ENCODE measurements around the gene ABCD1. TPM values are rescaled to one million over a fixed set of nuclear protein-coding genes. Genes with fewer than 3 reads are reported as not detected.
A peak's percentile ranks its signal among the peaks of the same experiment; 100 is the strongest.
"Not testable (repeated sequence)": the region's sequence is repeated elsewhere in the genome, so short reads cannot be mapped to it uniquely, and the experiment has no call there.

The ABCD1 gene
- total RNA-seq, 1 donor from 2014 or later, result 19.7 TPM

GRCh38 chrX:153726286-153727122, 1.8 kb downstream of the ABCD1 start:
- Mint-ChIP-seq H3K27ac (ENCODE audit: unreplicated experiment) (peak overlapping the region; percentile 77), H3K9me3 (ENCODE audit: unreplicated experiment) (peaks cover 9% of the 10 kb centered on the region), H3K27me3 (ENCODE audit: unreplicated experiment) (no peaks in the 10 kb centered on the region), H3K36me3 (ENCODE audit: unreplicated experiment) (peaks cover 12% of the 10 kb centered on the region), H3K4me3 (ENCODE audit: unreplicated experiment) (peak overlapping the region; percentile 58), H3K4me1 (ENCODE audit: unreplicated experiment) (peaks cover 34% of the 10 kb centered on the region)
- no peak for TF ChIP-seq CTCF (IDR thresholded peaks at IDR 0.05)
- DNase-seq (ENCODE audit: extremely low spot score, unreplicated experiment), result no peak

GRCh38 chrX:153727123-153727931, 2.7 kb downstream of the ABCD1 start:
- H3K27ac Mint-ChIP-seq (ENCODE audit: unreplicated experiment), result peak overlapping the region; percentile 77
- H3K4me1 Mint-ChIP-seq (ENCODE audit: unreplicated experiment), result peaks cover 29% of the 10 kb centered on the region
- H3K4me3 Mint-ChIP-seq (ENCODE audit: unreplicated experiment), result peak overlapping the region; percentile 58
- H3K36me3 Mint-ChIP-seq (ENCODE audit: unreplicated experiment), result peaks cover 14% of the 10 kb centered on the region
- H3K9me3 Mint-ChIP-seq (ENCODE audit: unreplicated experiment), result peaks cover 9% of the 10 kb centered on the region
- DNase-seq (ENCODE audit: extremely low spot score, unreplicated experiment), result no peak
- no peak for TF ChIP-seq CTCF (IDR thresholded peaks at IDR 0.05)
- no peaks in the 10 kb centered on the region for H3K27me3 Mint-ChIP-seq (ENCODE audit: unreplicated experiment)

GRCh38 chrX:153728095-153728494, 3.4 kb downstream of the ABCD1 start:
- peaks cover 9% of the 10 kb centered on the region for H3K9me3 Mint-ChIP-seq (ENCODE audit: unreplicated experiment)
- no peaks in the 10 kb centered on the region for H3K27me3 Mint-ChIP-seq (ENCODE audit: unreplicated experiment)
- H3K36me3 Mint-ChIP-seq (ENCODE audit: unreplicated experiment), result peaks cover 14% of the 10 kb centered on the region
- no peak overlapping the region for H3K4me3 Mint-ChIP-seq (ENCODE audit: unreplicated experiment)
- H3K4me1 Mint-ChIP-seq (ENCODE audit: unreplicated experiment), result peaks cover 22% of the 10 kb centered on the region
- no peak overlapping the region for H3K27ac Mint-ChIP-seq (ENCODE audit: unreplicated experiment)
- no peak for DNase-seq (ENCODE audit: extremely low spot score, unreplicated experiment)
- TF ChIP-seq CTCF (IDR thresholded peaks at IDR 0.05), result no peak

GRCh38 chrX:153728951-153729631, 4.4 kb downstream of the ABCD1 start:
- H3K4me1 Mint-ChIP-seq (ENCODE audit: unreplicated experiment), result peaks cover 22% of the 10 kb centered on the region
- H3K36me3 Mint-ChIP-seq (ENCODE audit: unreplicated experiment), result peaks cover 14% of the 10 kb centered on the region
- peaks cover 9% of the 10 kb centered on the region for H3K9me3 Mint-ChIP-seq (ENCODE audit: unreplicated experiment)
- no peak for DNase-seq (ENCODE audit: extremely low spot score, unreplicated experiment)
- H3K27ac Mint-ChIP-seq (ENCODE audit: unreplicated experiment), result no peak overlapping the region
- H3K4me3 Mint-ChIP-seq (ENCODE audit: unreplicated experiment), result no peak overlapping the region
- no peaks in the 10 kb centered on the region for H3K27me3 Mint-ChIP-seq (ENCODE audit: unreplicated experiment)
- TF ChIP-seq CTCF (IDR thresholded peaks at IDR 0.05), result no peak

- not testable (repeated sequence) for H3K27ac Mint-ChIP-seq (ENCODE audit: unreplicated experiment); H3K27me3 Mint-ChIP-seq (ENCODE audit: unreplicated experiment); H3K4me3 Mint-ChIP-seq (ENCODE audit: unreplicated experiment); DNase-seq (ENCODE audit: extremely low spot score, unreplicated experiment)
- Mint-ChIP-seq H3K9me3 (ENCODE audit: unreplicated experiment) (peaks cover 12% of the 10 kb centered on the region), H3K36me3 (ENCODE audit: unreplicated experiment) (peaks cover 14% of the 10 kb centered on the region), H3K4me1 (ENCODE audit: unreplicated experiment) (peaks cover 22% of the 10 kb centered on the region)
Measured at GRCh38 chrX:153730115-153730514, 5.5 kb downstream of the ABCD1 start.

All from osteocyte (in vitro differentiated cells).